Measurements from ENCODE around the gene ALDH2.

DNA sequence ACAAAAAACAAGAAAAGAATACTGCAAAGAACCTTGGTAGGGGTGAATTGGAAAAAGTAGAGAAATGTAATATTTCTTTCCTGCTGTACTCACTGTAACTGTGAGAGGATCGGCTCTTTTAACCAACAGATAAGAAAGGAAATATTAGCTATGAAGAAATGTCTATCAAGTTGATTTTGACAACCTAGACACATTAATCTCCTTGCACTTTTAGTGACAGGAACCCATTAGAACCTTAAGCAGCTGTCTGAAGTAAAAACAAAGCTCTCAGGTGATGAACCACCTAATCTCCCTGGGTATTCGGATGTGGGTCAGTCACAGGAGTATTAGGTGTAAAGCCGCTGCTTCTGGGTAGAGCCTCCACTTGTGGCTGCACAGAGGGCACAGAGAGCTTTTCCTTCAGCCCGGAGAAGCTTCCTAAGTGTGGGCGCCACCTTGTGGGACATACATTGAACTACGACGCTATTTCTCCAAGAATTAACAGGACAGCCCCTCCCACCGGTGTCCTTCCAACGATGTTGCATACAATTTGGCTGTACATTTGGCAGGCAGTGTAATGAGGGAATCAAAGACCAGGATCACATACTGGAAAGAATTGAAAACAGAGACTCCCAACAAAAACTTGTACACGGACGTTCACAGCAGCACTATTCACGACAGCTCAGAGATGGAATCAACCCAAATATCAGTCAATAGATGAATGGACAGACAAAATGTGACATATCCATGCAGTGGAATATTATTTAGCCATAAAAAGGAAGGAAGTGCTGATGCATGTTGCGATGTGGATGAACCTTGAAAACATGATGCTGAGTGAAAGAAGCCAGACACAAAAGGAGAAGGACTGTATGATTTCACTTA lies 46.4 kb downstream of the ALDH2 start:
- TF ChIP-seq POLR2A (conservative IDR thresholded peaks at IDR 0.05) (no peak), FOXA1 (IDR thresholded peaks at IDR 0.05; ENCODE audit: borderline replicate concordance) (no peak)

Data from K562 (cell line).